HL-60/S4 (cell line): Measurements from ENCODE around the gene INAVA.
"Not testable (repeated sequence)": the region's sequence is repeated elsewhere in the genome, so short reads cannot be mapped to it uniquely, and the experiment has no call there.

Experiments used
- in situ Hi-C: fragments of 300-500 bp; cut with MboI; formaldehyde crosslinking; loops from 2 replicates; pipeline ENCODE4 v1.14.3; 2022; ENCODE audit warnings: low sequenced_read_pairs

Gene INAVA

DNA sequence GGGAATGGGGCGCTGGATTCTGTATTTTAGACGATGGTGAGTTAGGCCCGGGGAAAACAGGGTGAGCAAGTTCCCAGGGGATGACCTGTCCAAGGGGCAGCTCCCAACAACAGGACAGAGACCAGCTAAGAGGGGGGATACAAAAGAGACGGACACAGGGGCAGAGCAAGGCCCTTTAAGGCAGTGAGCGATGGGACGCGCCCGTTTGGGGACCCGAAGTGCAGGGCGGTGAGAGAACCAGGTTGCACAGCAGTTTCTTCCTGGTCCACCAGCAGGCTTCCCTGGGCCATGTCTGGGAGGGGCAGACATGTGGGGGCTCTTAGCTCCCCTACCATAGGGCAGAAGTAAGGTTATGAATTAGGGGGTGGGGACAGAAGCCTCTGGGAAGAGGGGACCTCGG lies 22.0 kb downstream of the INAVA start:
- in situ Hi-C loops = no loop called here

DNA sequence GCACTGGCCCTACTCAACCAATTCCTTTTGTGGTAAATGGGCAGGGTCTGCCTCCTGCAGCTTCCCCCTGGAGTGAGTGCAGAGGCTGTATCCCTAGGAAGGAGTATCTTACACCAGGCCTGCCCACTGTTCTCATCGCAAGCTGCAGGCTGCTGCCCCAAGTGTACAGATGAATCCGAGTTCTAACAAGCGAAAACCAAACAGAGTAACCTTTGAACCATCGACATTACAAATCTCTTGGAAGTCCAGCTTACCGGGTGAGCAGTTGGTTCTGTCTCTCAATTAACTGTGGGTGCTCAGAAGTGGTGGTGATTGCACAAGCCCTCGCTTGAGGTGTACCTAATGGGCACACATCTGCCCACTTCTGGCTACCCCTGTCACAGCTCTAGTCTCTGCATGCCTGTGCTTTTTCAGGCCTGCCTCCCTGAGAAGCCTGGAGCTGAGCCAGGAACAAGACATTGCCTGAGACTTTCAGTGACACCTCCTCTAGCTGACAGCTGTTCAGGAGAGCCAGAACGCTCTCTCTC lies 22.7 kb downstream of the INAVA start:
- in situ Hi-C loops = no loop called here

DNA sequence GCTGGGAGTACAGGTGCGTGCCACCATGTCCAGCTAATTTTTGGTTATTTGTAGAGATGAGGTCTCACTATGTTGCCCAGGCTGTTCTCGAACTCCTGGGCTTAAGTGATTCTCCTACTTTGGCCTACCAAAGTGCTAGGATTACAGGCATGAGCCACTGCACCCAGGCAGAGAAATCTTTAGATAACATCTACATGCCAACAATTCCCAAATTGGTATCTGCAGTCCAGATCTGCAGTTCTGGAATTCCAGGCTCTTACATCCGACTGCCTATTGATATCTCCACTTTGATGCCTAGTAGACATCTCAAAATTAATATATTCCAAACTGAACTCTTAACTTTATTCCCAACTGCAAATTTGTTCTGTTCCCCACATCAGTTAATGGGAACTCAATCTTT lies 23.3 kb downstream of the INAVA start:
- in situ Hi-C loops = no loop called here

DNA sequence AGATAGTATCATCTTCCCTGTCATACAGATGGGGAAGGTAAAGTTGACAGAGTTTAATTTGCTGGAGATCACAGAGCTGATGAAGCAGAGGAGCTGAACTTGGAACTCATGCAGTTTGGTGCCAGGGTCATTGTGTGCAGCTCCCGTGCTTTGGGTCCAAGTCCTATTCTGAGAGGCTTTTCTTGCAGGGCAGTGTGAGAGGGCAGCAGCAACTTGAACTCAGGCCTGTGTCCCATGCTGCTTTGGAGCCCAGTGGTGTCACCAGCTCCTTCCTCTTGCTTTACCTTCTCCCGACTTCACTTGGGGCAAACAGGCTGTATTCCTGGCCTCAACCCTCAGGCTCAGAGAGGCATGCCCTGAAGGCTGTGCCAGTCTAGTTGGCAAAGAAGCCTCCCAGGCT lies 24.7 kb downstream of the INAVA start:
- in situ Hi-C loops = no loop called here

DNA sequence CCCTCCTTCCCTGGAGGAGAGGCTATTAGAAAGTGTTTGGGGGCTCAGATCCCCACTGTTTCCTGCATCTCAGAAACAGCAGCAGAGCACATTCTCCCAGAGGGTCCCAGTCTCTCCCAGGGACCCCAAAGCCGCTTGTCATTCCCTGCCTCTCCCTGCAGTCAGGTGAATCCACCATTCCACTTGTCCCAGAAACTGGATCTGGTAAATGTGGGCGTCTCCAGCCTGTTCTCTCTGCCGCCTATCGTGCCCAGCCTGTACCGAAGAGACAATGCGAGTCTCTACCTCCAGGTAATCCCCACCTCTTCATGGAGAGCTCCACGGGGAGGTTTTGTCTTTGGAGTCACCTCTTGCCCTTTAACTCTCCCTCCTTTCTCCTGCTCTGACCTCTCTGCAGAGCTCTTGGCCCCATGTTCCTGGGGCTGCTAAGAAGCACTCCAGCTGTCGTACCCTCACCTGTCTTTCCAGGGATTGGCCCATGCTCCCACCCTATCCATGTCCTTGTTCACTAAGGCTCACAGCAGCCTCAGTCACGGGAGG lies 26.9 kb downstream of the INAVA start:
- in situ Hi-C loops = no loop called here

DNA sequence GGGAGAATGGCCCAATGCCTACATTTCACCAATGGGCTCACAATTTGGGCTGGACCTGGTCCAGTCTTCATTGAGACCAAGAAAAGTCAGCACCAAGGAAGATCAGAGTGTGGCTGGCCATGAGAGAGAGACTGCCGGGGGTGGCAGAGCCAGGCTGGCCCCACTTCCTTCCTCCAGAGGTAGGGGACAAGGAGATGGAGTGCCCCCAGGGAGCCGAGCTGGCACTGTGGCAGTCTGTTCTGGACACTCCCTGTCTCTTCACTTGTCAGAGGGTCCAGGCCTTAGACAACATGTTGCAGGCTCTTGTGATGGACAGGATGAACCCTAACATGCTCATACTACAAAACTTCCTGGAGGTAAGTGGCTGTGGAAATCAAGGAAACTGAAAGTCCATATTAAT lies 27.7 kb downstream of the INAVA start:
- in situ Hi-C loops = no loop called here

DNA sequence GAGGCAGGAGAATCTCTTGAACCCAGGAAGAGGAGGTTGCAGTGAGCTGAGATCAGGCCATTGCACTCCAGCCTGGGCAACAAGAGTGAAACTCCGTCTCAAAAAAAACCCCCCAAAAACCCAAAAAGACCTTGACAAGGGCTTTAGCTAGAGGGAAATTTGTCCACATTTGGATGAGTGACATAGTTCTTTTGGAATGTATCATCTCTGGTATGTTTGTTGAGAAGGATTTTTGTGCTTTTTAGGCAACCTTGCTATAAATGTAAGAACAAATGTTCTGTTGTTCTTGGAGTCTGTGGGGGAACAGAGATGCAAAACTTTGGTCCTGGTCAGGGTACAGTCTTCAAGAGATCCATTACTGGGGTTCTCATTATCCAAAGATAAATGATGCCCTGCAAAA lies 28.9 kb downstream of the INAVA start:
- in situ Hi-C loops = no loop called here

DNA sequence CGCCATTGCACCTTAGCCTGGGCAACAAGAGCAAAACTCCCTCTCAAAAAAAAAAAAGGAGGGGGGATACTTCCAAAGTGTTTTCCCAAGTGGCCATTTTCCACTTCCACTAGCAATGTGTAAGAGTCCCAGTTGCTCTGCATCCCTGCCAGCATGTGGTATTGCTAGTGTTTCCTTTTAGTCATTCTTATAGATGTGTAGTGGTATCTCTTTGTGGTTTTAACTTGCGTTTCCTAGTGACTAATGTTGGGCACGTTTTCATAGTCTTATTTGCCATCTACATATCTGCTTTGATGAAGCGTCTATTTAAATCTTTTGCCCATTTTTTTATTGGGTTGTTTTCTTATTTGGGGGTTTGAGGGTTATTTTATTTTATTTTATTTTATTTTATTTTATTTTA lies 31.1 kb downstream of the INAVA start:
- in situ Hi-C loops = no loop called here

DNA sequence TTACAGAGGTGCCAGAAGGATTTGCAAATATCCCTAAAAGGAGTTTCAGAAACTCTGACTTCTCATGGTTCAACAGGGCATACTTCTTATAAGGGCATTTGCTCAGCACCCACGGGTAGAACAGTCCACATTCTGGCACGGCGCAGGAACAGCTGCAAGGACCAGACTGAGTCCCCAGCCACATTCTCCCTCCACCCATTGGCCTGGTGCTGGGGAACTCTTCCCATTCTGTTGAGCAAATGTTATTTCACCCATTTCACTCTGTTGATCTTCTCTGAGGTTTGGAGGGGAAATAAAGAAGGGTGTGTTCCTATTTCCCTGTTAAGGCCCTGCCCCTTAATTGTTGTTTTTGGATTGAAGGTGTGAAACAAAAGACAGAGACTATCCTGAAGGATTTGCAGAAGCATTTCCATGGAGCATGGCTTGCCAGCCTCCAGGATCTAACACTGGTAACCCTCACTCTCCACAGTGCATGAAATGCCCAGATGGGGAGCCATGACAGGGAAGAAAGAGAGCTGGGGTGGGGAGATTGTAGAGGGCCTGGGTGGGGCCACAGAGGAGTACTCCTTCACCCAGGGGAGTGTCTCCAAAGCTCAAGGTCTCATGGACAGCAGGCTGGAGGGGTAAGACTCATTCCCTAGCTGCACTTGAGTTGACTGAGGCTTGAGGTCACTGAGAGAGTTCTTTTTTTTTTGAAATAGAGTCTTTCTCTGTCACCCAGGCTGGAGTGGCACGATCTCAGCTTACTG lies 35.0 kb downstream of the INAVA start:
- in situ Hi-C loops = no loop called here

DNA sequence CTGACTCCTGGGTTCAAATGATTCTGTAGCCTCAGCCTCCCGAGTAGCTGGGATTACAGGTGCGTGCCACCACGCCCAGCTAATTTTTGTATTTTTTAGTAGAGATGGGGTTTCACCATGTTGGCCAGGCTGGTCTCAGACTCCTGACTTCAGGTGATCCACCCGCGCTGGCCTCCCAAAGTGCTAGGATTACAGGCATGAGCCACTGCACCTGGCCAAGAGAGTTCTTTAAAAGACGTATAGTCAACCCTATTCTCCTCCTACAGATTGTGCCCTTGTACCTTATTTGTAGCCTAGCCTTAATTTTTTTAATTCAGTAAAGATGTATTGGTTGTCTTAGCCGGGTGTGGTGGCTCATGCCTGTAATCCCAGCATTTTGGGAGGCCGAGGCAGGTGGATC lies 35.6 kb downstream of the INAVA start:
- in situ Hi-C loops = not testable (repeated sequence)

DNA sequence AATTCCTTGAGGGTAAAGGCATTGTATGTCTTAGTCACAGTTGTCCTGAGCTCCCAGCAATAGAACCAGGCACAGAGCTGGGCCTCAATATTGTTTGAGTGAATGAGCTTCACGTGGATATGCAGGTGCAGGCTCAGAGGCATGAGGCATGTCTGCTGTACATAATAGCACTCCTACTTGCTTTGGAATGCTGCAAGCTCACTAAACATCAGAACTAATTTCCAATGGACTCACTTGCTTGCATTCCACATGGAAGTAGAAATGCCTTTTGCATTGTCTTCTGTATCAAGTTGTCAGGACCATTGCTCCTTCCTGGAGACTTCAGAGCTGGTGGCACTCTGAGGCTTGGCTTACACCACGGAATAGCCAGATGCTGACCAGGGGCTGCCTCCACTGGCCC lies 37.1 kb downstream of the INAVA start:
- in situ Hi-C loops = no loop called here

DNA sequence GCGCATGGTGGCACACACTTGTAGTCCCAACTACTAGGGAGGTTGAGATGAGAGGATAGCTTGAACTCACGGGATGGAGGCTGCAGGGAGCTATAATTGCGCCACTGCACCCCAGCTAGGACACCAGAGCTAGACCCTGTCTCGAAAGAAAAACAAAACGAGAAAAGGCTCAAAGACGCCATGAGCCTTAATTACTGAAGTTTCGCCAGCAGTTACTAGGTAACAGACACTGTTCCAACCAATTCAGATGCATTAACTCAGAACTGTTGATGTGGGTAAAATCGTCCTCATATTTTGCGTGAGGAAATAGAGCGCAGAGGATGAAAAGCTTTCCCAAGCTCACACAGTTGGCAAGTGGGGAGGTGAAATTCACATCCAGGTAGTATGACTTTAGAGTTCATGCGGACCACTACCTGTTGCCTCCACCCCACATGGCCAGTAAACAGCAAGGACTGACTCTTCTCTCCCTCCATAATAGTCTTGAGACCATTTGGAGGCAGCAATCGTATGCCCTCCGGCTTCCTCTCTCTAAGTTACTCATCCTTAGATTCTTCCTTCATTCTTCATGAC lies 40.1 kb downstream of the INAVA start:
- in situ Hi-C loops = no loop called here

DNA sequence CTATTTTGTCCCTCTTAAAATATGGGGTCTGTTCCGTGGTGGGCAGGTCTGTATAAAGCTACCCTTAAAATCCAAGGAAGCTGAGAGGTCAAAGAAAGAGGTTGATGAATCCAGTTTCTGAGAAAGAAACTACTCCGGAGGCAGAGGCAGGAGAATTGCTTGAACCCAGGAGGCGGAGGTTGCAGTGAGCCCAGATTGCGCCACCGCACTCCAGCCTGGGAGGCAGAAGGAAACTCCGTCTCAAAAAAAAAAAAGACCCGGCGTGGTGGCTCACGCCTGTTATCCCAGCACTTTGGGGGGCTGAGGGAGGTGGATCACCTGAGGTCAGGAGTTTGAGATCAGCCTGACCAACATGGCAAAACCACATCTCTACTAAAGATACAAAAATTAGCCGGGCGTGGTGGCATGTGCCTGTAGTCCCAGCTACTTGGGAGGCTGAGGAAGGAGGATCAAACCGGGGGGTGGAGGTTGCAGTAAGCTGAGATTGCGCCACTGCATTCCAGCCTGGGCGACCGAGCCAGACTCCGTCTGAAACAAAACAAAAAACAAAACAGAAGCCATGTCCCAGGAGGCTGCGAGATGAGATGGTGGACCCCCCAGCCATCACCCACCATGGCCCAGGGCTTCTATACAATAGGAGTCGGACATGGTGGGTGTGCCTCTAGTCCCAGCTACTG lies 40.7 kb downstream of the INAVA start:
- in situ Hi-C loops = not testable (repeated sequence)

DNA sequence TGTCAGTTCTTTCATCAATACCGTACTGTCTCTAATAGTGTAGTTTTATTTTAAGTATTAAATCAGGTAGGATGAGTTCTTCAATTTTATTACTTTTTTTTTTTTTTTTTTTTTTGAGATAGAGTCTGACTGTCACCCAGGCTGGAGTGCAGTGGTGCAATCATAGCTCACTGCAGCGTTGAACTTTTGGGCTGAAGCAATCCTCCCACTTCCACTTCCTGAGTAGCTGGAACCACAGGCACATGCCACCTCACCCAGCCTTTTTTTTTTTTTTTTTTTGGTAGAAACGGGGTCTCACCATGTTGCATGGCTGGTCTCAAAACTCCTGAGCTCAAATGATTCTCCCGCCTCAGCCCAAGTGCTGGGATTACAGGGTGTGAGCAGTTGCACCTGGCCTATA lies 44.3 kb downstream of the INAVA start:
- in situ Hi-C loops = no loop called here

DNA sequence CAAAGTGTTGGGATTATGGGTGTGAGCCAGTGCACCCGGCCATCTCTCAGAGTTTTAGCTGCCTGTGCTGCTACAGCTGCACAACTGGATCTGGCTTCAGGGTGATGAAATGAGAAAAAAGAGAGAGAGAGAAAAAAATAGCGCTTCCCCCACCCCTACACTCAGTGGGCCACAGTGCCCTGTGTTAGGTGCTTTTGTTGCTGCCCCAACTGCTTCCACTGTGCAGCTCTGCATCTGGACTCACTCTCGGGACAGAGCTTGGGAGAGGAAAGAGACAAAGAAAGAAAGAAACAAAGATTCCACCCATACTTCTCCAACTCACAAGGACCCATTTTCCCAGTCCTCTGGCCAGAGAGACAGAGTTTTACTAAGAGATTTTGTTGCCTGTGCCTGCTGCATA lies 50.4 kb downstream of the INAVA start:
- in situ Hi-C loops = no loop called here

DNA sequence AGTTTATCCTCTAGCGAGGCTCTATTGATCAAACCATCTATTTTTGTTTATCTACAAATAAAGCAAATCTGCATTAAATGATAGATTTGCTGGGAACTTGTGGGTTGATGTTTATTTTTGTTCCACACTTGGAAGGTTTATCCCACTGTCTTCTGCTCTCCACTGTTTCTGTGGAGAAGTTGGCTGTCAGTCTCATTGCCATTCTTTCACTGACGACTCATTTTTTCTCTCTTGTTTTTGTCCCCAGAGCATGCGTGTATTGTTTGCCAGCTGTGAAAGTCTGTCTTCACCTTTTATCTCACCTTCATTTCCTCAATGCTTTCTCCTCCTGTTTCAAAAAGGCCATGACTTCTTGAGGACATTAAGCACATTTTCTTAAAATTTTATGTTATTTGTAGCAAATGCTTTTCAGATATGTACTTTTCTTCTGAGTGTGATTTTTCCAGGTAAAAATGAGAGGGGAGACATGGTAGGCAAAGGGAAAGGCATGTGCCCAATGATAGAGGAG lies 52.4 kb downstream of the INAVA start:
- in situ Hi-C loops = no loop called here

DNA sequence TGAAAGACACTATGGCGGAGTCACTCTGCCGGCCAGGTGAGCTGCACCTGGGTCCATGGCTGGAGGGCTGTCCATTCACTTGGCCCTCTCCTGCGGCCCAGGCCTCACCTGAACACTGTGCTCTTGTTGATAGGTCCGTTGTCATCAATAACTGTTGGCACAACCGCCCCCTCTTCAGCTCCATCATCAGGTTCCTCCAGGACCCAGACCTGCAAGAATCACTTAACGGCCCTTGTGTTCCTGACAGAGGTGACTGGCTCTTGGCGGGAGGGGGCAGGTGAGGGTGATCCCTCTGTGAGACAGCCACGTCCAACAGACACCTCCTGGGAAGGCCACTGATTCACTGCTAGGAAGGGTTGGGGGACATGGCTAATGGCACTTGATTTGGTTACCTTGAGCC lies 54.9 kb downstream of the INAVA start:
- in situ Hi-C loops = no loop called here

DNA sequence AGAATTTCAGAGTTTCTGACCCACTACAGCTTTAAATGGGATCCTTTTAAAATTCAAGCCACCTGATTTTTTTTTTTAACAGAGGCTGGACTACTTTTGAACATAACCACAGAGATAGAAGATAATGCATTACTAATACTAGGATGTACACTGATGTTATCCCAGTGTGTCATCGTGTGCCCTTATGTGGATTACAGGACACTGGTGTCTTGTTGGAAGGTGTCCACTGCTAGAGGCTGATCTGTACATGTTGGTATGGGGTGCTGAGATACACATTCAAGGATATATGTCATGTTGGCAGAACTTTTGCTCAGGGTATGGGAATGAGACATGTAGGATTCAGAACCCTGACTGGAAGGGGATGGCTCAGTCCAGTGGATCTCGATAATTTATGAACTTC lies 56.3 kb downstream of the INAVA start:
- in situ Hi-C loops = no loop called here

DNA sequence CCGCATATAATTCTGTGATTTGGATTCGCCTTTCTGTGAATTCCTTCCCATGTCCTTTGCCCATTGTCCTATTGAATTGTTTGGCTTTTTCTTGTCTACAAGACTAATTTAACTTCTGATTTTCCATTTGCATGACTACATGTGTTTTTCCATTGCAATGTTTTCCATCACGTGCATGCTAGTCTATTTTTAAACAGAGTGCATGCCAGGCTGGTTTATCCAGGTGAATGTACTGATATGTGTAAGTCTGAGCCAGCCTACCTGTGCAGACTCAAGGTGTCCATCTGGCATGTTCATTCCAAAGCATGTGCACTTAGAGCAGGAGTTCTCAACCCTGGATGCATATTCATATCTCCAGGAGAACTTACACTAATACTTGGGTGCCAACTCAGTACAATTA lies 59.7 kb downstream of the INAVA start:
- in situ Hi-C loops = no loop called here

DNA sequence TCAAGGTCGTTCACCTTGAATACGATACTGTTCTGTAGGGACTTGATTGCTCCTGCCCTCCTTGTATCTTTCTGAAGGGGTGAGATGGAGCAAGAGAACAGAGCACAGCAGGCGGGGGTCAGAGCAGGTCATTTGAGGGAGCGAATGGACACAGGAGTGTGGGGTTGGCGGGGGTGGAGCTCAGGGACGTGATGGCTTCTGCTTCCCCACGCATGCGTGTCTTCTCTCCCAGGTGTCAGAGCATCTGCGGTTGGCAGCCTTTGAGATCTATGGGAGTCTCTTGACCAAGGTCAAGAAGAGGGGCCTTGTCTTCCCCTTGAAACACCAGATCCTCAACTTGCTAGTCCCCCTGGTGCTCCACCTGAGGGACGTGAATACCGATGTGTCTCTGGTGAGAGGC lies 63.9 kb downstream of the INAVA start:
- in situ Hi-C loops = no loop called here

DNA sequence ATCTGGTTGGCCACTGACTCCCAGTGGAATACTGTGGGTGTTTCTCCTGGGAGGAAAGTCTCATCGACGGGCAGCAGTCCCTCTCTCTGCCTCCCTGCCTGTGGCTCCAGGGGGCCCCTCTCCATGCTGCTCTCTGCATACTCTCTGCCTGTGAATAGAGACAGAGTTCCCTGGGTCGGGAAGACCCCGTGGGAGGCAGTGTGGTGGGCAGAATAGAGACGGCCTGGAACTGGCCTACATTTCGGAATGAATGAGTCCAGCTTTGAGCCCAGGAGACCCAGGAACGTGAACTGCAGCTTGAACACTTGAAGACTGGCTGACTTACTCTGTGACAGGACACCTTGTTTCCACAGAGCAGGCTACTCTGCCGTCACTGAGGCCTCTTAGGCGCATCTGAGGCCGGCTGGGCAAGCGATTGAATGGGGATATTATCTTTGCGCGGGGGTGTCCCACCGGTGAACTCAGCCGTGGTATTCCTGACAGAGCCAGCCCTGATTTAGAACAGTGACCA lies 64.8 kb downstream of the INAVA start:
- in situ Hi-C loops = no loop called here
